Measurements from ENCODE around the gene TBC1D21. TPM values are rescaled to one million over a fixed set of nuclear protein-coding genes. Genes with fewer than 3 reads are reported as not detected.

Gene TBC1D21
- total RNA-seq, 1 donor from 2014 or later, result not detected

GRCh38 chr15:73838831-73839426, 34.4 kb upstream of the TBC1D21 start:
- Mint-ChIP-seq H3K27ac (no peak overlapping the region), H3K36me3 (ENCODE audit: insufficient read depth) (no peaks in the 10 kb centered on the region), H3K4me1 (ENCODE audit: low read depth) (no peaks in the 10 kb centered on the region), H3K27me3 (peaks cover 62% of the 10 kb centered on the region), H3K9me3 (ENCODE audit: low read depth) (no peaks in the 10 kb centered on the region), H3K4me3 (ENCODE audit: low read depth) (no peak overlapping the region)
- TF ChIP-seq CTCF (IDR thresholded peaks at IDR 0.05; ENCODE audit: unreplicated experiment), result no peak
- no peak for DNase-seq (ENCODE audit: low spot score, unreplicated experiment)

GRCh38 chr15:73839699-73840377, 33.5 kb upstream of the TBC1D21 start:
- no peak overlapping the region for H3K4me3 Mint-ChIP-seq (ENCODE audit: low read depth)
- no peaks in the 10 kb centered on the region for H3K36me3 Mint-ChIP-seq (ENCODE audit: insufficient read depth)
- peaks cover 60% of the 10 kb centered on the region for H3K27me3 Mint-ChIP-seq
- TF ChIP-seq CTCF (IDR thresholded peaks at IDR 0.05; ENCODE audit: unreplicated experiment), result no peak
- no peak overlapping the region for H3K27ac Mint-ChIP-seq
- DNase-seq (ENCODE audit: low spot score, unreplicated experiment), result no peak
- H3K4me1 Mint-ChIP-seq (ENCODE audit: low read depth), result no peaks in the 10 kb centered on the region
- H3K9me3 Mint-ChIP-seq (ENCODE audit: low read depth), result no peaks in the 10 kb centered on the region

- no peak for DNase-seq (ENCODE audit: low spot score, unreplicated experiment)
- no peaks in the 10 kb centered on the region for H3K4me1 Mint-ChIP-seq (ENCODE audit: low read depth)
- H3K36me3 Mint-ChIP-seq (ENCODE audit: insufficient read depth), result no peaks in the 10 kb centered on the region
- no peak for TF ChIP-seq CTCF (IDR thresholded peaks at IDR 0.05; ENCODE audit: unreplicated experiment)
- H3K27ac Mint-ChIP-seq, result no peak overlapping the region
- H3K9me3 Mint-ChIP-seq (ENCODE audit: low read depth), result no peaks in the 10 kb centered on the region
- H3K4me3 Mint-ChIP-seq (ENCODE audit: low read depth), result no peak overlapping the region
- H3K27me3 Mint-ChIP-seq, result peaks cover 51% of the 10 kb centered on the region
Observed at GRCh38 chr15:73840771-73841170, 32.6 kb upstream of the TBC1D21 start.

GRCh38 chr15:73841756-73842725, 31.3 kb upstream of the TBC1D21 start:
- H3K27ac Mint-ChIP-seq, result no peak overlapping the region
- H3K36me3 Mint-ChIP-seq (ENCODE audit: insufficient read depth), result no peaks in the 10 kb centered on the region
- H3K9me3 Mint-ChIP-seq (ENCODE audit: low read depth), result no peaks in the 10 kb centered on the region
- no peak for TF ChIP-seq CTCF (IDR thresholded peaks at IDR 0.05; ENCODE audit: unreplicated experiment)
- H3K4me1 Mint-ChIP-seq (ENCODE audit: low read depth), result no peaks in the 10 kb centered on the region
- DNase-seq (ENCODE audit: low spot score, unreplicated experiment), result no peak
- H3K4me3 Mint-ChIP-seq (ENCODE audit: low read depth), result no peak overlapping the region
- peaks cover 46% of the 10 kb centered on the region for H3K27me3 Mint-ChIP-seq

GRCh38 chr15:73843787-73844186, 29.6 kb upstream of the TBC1D21 start:
- no peak for DNase-seq (ENCODE audit: low spot score, unreplicated experiment)
- Mint-ChIP-seq H3K36me3 (ENCODE audit: insufficient read depth) (no peaks in the 10 kb centered on the region), H3K27ac (no peak overlapping the region), H3K27me3 (peaks cover 40% of the 10 kb centered on the region), H3K4me3 (ENCODE audit: low read depth) (no peak overlapping the region), H3K9me3 (ENCODE audit: low read depth) (no peaks in the 10 kb centered on the region), H3K4me1 (ENCODE audit: low read depth) (no peaks in the 10 kb centered on the region)
- TF ChIP-seq CTCF (IDR thresholded peaks at IDR 0.05; ENCODE audit: unreplicated experiment), result no peak

Measured in progenitor cell of endocrine pancreas (in vitro differentiated cells).